SK-N-MC (cell line): Measurements from ENCODE around the gene NEUROD2.

Experiments
- EZH2 ChIP-seq: fragments of 200-600 bp; sonication (generic); IDR thresholded peaks from one replicate; pipeline ENCODE4 v1.6.1; 2017; ENCODE audit warnings: antibody characterized with exemption
- FOXP2 ChIP-seq: optimal IDR thresholded peaks from 2 replicates; pipeline ENCODE3; 2011; ENCODE audit warnings: mild to moderate bottlenecking, moderate library complexity; ENCODE audit not compliant: insufficient read depth; ENCODE audit errors: extremely low read length, control extremely low read depth
- POLR2AphosphoS5 ChIP-seq: IDR thresholded peaks from 2 replicates; pipeline ENCODE4 v1.6.1; 2012; ENCODE audit warnings: mild to moderate bottlenecking, low read depth, low read length, borderline replicate concordance

GRCh38 chr17:39622380-39623006 is 14.8 kb upstream of the NEUROD2 start:
- TF ChIP-seq EZH2 (no peak), POLR2AphosphoS5 (no peak), FOXP2 (no peak)
